ENCODE data around the gene SPAG9. TPM values are rescaled to one million over a fixed set of nuclear protein-coding genes. Genes with fewer than 3 reads are reported as not detected.

The SPAG9 gene
- total RNA-seq, 1 experiment from 2014 or later, result 54.3 TPM

DNA sequence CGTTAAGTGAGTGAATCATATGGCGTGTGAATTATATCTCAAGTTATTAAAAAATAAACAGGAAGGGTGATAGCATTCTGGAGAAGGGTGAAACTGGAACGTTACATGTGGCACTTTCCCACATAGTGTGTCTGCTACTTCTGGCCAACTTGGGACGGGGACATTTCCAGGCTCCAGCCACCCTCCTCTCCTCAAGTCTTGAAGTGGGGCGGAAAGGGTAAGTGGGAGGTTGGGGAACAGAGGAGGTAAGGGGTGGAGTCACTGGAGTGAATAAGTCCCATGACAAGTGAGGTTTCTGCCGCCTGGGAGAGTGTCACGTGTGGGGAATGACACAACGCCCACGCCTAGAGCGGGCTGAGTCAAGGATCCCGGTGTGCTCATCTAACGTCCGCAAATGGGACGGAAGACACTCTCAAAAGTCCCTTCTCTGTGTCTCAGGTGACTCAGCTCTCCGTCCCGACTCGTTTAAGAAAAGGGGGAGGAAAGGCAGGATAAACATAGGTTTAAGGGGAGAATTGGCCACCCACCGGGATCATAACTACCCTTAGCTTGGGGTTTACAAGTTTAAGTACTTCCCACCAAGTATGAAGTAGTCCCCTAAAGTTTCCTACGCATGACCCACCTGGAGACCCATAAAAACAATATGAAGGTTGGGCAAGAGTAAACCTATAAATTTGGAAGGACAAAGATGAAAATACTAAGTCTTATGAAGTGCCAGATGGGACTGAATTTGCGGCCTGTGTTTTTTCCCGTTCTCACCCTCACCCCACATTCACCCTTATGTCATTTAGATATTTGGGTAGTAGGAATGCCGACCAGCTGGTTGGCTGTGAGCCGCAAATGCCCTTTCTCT lies 1.2 kb upstream of the SPAG9 start:
- Histone ChIP-seq H2BK12ac (ENCODE audit: insufficient read length, low read depth, low read length) (peak overlapping the region; percentile 25), H2AFZ (ENCODE audit: low read length) (peak overlapping the region; percentile 59), H3K23me2 (ENCODE audit: insufficient read length, low read depth, low read length, poor library complexity, severe bottlenecking) (peaks cover 13% of the 10 kb centered on the region), H3K4ac (ENCODE audit: low read depth, low read length) (no peak overlapping the region), H4K8ac (replicated peaks; ENCODE audit: insufficient read length, low read depth, low read length) (no peak overlapping the region), H3K23ac (ENCODE audit: insufficient read length, low read depth, low read length) (no peak overlapping the region), H3K9me3 (ENCODE audit: control insufficient read depth, low read depth, low read length) (no peaks in the 10 kb centered on the region), H3K4me1 (ENCODE audit: insufficient read depth, low read length) (no peaks in the 10 kb centered on the region), H3K18ac (ENCODE audit: insufficient read length, low read depth, low read length) (peak overlapping the region; percentile 8), H4K20me1 (ENCODE audit: control insufficient read depth, insufficient read depth, insufficient read length) (no peaks in the 10 kb centered on the region), H3T11ph (ENCODE audit: low read length) (no peak overlapping the region), H3K56ac (ENCODE audit: insufficient read length, low read depth, low read length) (no peak overlapping the region), H2AK5ac (ENCODE audit: insufficient read length, low read length) (no peak overlapping the region), H3K9ac (ENCODE audit: extremely low read depth, insufficient read length, low read length) (peak overlapping the region; percentile 99), H2BK120ac (ENCODE audit: low read depth, low read length, poor library complexity, severe bottlenecking) (no peak overlapping the region), H3K79me2 (ENCODE audit: insufficient read depth, low read length) (peaks cover 13% of the 10 kb centered on the region), H2BK5ac (ENCODE audit: insufficient read length, low read length) (no peak overlapping the region), H2BK15ac (ENCODE audit: low read depth, low read length) (no peak overlapping the region), H3K27me3 (ENCODE audit: insufficient read depth, low read length) (no peaks in the 10 kb centered on the region), H3K27ac (ENCODE audit: insufficient read length, low read depth, low read length) (peak overlapping the region; percentile 98), H4K5ac (ENCODE audit: insufficient read length, low read depth, low read length) (no peak overlapping the region), H3K14ac (ENCODE audit: insufficient read depth, low read length) (no peak overlapping the region; the same call in 1 of the 2 replicates), H3K79me1 (ENCODE audit: insufficient read depth, low read depth, low read length, poor library complexity, severe bottlenecking) (no peaks in the 10 kb centered on the region), H4K91ac (ENCODE audit: insufficient read length, low read depth, low read length) (no peak overlapping the region), H2BK20ac (ENCODE audit: low read depth, low read length, poor library complexity, severe bottlenecking) (no peak overlapping the region), H3K4me2 (ENCODE audit: insufficient read depth, insufficient read length, low read length) (peak overlapping the region; percentile 93)
- Mint-ChIP-seq H3K27me3 (ENCODE audit: low read depth) (no peaks in the 10 kb centered on the region), H3K27ac (peak overlapping the region; percentile 97 to 100 (median 99)), H3K36me3 (ENCODE audit: insufficient read depth in 1 of 3, low read depth in 3 of 3) (no peaks in the 10 kb centered on the region), H3K9me3 (no peaks in the 10 kb centered on the region), H3K4me3 (peak overlapping the region; percentile 80 to 92), H3K4me1 (peaks cover 25% of the 10 kb centered on the region in 2 experiments)
- TF ChIP-seq, protein P1, sequence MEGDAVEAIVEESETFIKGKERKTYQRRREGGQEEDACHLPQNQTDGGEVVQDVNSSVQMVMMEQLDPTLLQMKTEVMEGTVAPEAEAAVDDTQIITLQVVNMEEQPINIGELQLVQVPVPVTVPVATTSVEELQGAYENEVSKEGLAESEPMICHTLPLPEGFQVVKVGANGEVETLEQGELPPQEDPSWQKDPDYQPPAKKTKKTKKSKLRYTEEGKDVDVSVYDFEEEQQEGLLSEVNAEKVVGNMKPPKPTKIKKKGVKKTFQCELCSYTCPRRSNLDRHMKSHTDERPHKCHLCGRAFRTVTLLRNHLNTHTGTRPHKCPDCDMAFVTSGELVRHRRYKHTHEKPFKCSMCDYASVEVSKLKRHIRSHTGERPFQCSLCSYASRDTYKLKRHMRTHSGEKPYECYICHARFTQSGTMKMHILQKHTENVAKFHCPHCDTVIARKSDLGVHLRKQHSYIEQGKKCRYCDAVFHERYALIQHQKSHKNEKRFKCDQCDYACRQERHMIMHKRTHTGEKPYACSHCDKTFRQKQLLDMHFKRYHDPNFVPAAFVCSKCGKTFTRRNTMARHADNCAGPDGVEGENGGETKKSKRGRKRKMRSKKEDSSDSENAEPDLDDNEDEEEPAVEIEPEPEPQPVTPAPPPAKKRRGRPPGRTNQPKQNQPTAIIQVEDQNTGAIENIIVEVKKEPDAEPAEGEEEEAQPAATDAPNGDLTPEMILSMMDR (conservative IDR thresholded peaks at IDR 0.05), result no peak
- WGBS (ENCODE audit: extremely low coverage, insufficient read length, low lambda C conversion rate), result no CpG with 5 or more reads among the region's 23 CpGs
- DNase-seq, result peak; percentile 89

Measured in H9 (cell line).